Lower leg skin (tissue), 3 donors: ENCODE measurements around the gene TNPO3.

Experiments
- CTCF ChIP-seq, 3 donors: fragments of 450-650 bp; IDR thresholded peaks; one replicate each; pipeline ENCODE4 v1.5.1; 2016; ENCODE audit warnings: antibody characterized with exemption in 3 of 3, mild to moderate bottlenecking in 3 of 3, moderate library complexity in 2 of 3
- POLR2A ChIP-seq, 2 donors: fragments of 450-650 bp; IDR thresholded peaks; one replicate each; pipeline ENCODE4 v1.6.1; 2016 to 2017; ENCODE audit warnings: antibody characterized with exemption in 2 of 2, mild to moderate bottlenecking in 1 of 2, moderate library complexity in 1 of 2

GRCh38 chr7:128906766-128907559 is 147.9 kb downstream of the TNPO3 start:
- TF ChIP-seq CTCF (IDR thresholded peaks at IDR 0.05) (no peak), POLR2A (IDR thresholded peaks at IDR 0.05) (no peak)
